Adrenal gland (tissue), 5 donors: ENCODE data around the gene RNF141.

Experiments used
- POLR2A ChIP-seq, 2 donors: fragments of 450-650 bp; IDR thresholded peaks; one replicate each; pipeline ENCODE4 v1.6.1; 2017; ENCODE audit warnings: antibody characterized with exemption in 2 of 2, mild to moderate bottlenecking in 2 of 2, moderate library complexity in 1 of 2
- TF ChIP-seq, protein P1 (sequence below), 6 experiments: fragments of 450-650 bp in 4 of 6; fragments of 200-600 bp in 2 of 6; sonication (generic) in 1 of 6; IDR thresholded peaks; 1 replicate in 5 of 6; 2 replicates in 1 of 6; pipeline versions ENCODE4 v1.5.1 to v1.8.0; 2016 to 2021; ENCODE audit warnings: antibody characterized with exemption in 6 of 6, mild to moderate bottlenecking in 2 of 6, moderate library complexity in 1 of 6
- donor health status: DM: no; HTN: no; CAD: no.

DNA sequence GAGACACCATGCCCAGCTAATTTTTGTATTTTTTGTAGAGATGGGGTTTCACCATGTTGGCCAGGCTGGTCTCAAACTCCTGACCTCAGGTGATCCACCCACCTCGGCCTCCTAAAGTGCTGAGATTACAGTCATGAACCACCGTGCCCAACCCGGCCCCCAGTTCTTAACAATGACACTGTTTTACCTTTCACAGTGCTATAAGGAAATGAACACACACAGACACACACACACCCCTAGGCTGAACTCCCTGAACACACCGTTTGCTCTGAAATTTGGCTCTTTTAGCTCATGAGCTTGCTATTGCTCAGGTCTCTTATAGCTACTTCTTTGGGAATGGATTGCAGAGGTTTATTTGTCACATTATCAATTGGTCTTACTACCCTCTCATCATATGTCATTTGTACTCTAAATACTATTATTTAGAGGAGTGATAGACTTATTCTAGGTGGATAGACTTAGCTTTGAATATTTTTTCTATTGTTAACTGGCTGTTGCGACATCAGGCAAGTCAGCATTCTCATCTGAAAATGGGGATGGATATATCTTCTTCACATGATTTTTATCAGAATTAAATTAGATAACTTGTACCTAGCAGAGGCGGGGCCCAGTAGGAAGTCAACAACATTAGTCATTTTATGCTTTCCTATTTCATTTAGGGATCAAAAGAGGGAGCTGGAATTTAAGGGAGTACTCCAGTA, 25.4 kb upstream of the RNF141 start:
- TF ChIP-seq, protein P1, sequence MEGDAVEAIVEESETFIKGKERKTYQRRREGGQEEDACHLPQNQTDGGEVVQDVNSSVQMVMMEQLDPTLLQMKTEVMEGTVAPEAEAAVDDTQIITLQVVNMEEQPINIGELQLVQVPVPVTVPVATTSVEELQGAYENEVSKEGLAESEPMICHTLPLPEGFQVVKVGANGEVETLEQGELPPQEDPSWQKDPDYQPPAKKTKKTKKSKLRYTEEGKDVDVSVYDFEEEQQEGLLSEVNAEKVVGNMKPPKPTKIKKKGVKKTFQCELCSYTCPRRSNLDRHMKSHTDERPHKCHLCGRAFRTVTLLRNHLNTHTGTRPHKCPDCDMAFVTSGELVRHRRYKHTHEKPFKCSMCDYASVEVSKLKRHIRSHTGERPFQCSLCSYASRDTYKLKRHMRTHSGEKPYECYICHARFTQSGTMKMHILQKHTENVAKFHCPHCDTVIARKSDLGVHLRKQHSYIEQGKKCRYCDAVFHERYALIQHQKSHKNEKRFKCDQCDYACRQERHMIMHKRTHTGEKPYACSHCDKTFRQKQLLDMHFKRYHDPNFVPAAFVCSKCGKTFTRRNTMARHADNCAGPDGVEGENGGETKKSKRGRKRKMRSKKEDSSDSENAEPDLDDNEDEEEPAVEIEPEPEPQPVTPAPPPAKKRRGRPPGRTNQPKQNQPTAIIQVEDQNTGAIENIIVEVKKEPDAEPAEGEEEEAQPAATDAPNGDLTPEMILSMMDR (IDR thresholded peaks at IDR 0.05): no peak
- TF ChIP-seq POLR2A (IDR thresholded peaks at IDR 0.05): no peak
